Small intestine (tissue), 7 donors: ENCODE results near the gene VRK3. TPM values are rescaled to one million over a fixed set of nuclear protein-coding genes. Genes with fewer than 3 reads are reported as not detected.

Experiments used
- DNase-seq, 2 donors: peaks; one replicate each; pipeline versions ENCODE4 v3.0.0 to v3.0.0-alpha.2; 2013
- FAIRE-seq: peaks from 2 replicates; lab custom pipeline; 2012; peaks lifted over from hg19 to GRCh38; lab: Jason Lieb, UNC
- H3K27ac ChIP-seq, 3 donors: one replicate each; pipeline ENCODE4 v1.5.1; 2013; ENCODE audit warnings: low read length in 2 of 3, mild to moderate bottlenecking in 2 of 3, control low read depth in 1 of 3, inconsistent platforms in 1 of 3, low read depth in 1 of 3, moderate library complexity in 1 of 3
- H3K27me3 ChIP-seq, 3 donors: one replicate each; pipeline ENCODE4 v1.6.1; 2013; ENCODE audit warnings: low read length in 3 of 3, inconsistent platforms in 1 of 3; ENCODE audit not compliant: control insufficient read depth in 3 of 3, insufficient read depth in 3 of 3
- H3K36me3 ChIP-seq, 3 donors: one replicate each; pipeline ENCODE4 v1.6.1; 2013; ENCODE audit warnings: low read length in 3 of 3, inconsistent platforms in 1 of 3, low read depth in 1 of 3, mild to moderate bottlenecking in 1 of 3, moderate library complexity in 1 of 3; ENCODE audit not compliant: control insufficient read depth in 3 of 3, insufficient read depth in 2 of 3
- H3K4me1 ChIP-seq, 3 donors: one replicate each; pipeline ENCODE4 v1.6.1; 2013; ENCODE audit warnings: low read length in 2 of 3, inconsistent platforms in 1 of 3, low read depth in 1 of 3, mild to moderate bottlenecking in 1 of 3, moderate library complexity in 1 of 3; ENCODE audit not compliant: control insufficient read depth in 3 of 3, insufficient read depth in 2 of 3
- H3K4me3 ChIP-seq, 3 donors: one replicate each; pipeline ENCODE4 v1.5.1; 2013; ENCODE audit warnings: low read length in 3 of 3, control low read depth in 1 of 3, inconsistent platforms in 1 of 3, low read depth in 1 of 3, mild to moderate bottlenecking in 1 of 3, moderate library complexity in 1 of 3
- H3K9me3 ChIP-seq, 2 donors: one replicate each; pipeline ENCODE4 v1.6.1; 2013; ENCODE audit warnings: low read depth in 1 of 2, low read length in 1 of 2; ENCODE audit not compliant: control insufficient read depth in 2 of 2, insufficient read depth in 1 of 2
- WGBS, 3 donors: extraction: QIAGEN DNeasy Blood & Tissue Kit; methylation state at CpG; one replicate each; pipeline ENCODE4 v1.1.7; 2013; 5-methylcytosine and 5-hydroxymethylcytosine counted together
- polyA plus RNA-seq, 4 donors: library from polyadenylated mRNA; stranded (reverse) in 3 of 4; unstranded in 1 of 4; fragments of 200-250 nt in 3 of 4; fragments of 120-200 nt in 1 of 4; gene quantifications; one replicate each; pipeline versions ENCODE4 v1.2.1 to v1.2.3, GENCODE V29; 2013
- donor health status: healthy with polysubstance abuse.
- donor health status: control.
- donor health status: control.
- donor health status: Bipolar disorder and iron deficiency.
- donor health status: healthy.

The VRK3 gene
- polyA plus RNA-seq, 4 donors = 39.8 to 63.3 (median 48.9) TPM

DNA sequence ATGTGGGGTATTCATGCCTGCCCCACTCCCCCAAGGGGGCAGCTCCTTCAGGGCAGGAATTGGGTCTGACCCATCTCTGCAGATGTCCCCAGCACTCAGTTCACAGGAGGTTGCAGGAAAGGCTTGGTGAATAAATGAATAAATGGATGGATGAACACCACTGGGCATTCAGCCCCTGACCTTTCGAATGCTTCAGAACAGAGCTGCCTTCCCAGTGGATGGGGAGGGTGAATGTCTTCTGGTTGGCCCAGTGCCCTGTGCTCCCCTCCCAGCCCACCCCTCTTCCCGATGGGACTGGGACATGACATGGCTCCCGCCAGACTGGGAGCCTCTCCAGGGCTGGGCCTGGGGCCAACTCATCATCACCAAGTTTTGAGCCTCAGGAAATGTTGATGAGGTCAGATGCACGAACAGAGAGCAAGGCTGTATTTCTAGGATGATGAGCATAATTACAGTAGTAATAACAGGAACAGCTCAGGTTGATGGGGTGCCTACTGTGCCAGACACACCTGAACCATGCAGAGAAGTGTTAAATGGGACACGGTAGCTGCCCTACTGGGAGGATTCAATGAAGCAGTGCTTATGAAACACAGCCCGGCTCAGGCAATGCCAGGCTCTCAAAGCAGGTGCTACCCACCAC, 25.7 kb downstream of the VRK3 start:
- no peak for DNase-seq
- H3K4me1 ChIP-seq = peaks cover 0 to 2% (median 0%) of the 10 kb centered on the region in 3 donors
- FAIRE-seq = no peak
- no peaks in the 10 kb centered on the region for H3K27me3 ChIP-seq
- H3K9me3 ChIP-seq = no peaks in the 10 kb centered on the region
- no peak overlapping the region for H3K27ac ChIP-seq
- H3K4me3 ChIP-seq = no peak overlapping the region
- H3K36me3 ChIP-seq = peaks cover 16 to 96% (median 45%) of the 10 kb centered on the region in 3 donors
- WGBS, 3 donors = 71 to 89% (median 88%) methylated on average over 6 of the region's 6 CpGs

DNA sequence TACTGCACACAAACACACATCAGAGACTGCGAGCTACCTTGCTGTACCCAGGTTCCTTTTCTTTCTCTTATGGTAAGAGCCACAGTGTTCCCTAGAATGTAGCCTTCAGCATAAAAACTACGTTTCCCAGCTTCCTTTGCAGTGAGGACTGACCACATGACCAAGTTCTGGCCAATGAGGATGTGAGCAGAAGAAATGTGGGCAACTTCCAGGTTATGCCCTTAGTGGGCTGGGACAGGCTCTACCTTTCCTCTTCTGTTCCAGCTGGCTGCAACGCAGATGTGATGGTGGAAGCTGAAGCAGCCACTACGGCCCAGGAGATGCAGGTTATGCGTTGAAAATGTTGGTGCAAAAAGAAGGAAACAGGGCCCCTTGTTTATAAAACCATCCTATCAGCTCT, 27.5 kb downstream of the VRK3 start:
- no peak for FAIRE-seq
- 81 to 90% (median 87%) methylated on average over 5 of the region's 5 CpGs for WGBS, 3 donors
- no peak overlapping the region for H3K4me3 ChIP-seq
- DNase-seq = peak; percentile 31 to 37
- no peaks in the 10 kb centered on the region for H3K9me3 ChIP-seq
- peaks cover 13 to 93% (median 52%) of the 10 kb centered on the region in 3 donors for H3K36me3 ChIP-seq
- no peak overlapping the region for H3K27ac ChIP-seq
- no peaks in the 10 kb centered on the region for H3K4me1 ChIP-seq
- no peaks in the 10 kb centered on the region for H3K27me3 ChIP-seq

DNA sequence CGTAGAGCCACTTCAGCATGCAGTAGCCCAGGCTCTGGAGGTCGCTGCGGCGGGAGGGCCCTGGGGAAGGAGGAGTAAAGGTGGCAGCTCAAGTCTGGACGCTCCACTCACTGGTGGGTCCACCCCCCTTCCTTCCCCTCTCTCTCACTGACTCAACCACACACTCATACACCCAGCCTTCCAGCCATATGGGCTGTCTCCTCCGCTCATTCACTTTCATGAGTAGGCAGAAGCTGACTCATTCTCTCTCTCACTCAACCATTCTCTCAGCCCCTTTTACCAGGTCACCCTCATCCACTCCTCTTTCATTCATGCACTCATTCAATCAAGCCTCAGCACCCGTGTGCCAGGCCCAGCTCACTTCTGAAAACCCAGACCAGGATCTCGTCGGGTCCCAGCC, 36.7 kb downstream of the VRK3 start:
- FAIRE-seq = no peak
- 88 to 92% (median 90%) methylated on average over 9 of the region's 9 CpGs for WGBS, 3 donors

DNA sequence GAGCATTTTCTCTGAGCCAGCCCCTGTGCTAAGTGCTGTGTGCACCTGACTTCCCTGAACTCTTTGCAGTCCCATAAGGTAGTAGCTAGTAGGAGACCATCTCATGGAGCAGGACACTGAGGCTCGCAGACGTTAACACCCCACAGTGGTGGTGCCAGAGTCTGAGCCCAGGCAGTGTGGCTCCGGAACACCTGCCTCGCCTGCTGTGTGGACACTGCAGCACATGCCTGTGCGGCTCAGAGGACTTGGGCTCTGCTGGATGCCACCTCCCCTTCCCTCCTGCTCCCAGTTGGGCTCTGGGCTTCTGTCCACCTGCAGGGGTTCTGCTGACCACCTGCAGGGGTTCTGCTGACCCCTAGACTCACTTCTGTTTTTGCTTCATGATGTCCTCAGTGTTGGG, 37.2 kb downstream of the VRK3 start:
- Histone ChIP-seq H3K27ac (no peak overlapping the region), H3K9me3 (no peaks in the 10 kb centered on the region), H3K4me3 (no peak overlapping the region), H3K27me3 (no peaks in the 10 kb centered on the region), H3K4me1 (peaks cover 0 to 5% (median 0%) of the 10 kb centered on the region in 3 donors), H3K36me3 (peaks cover 11 to 84% (median 28%) of the 10 kb centered on the region in 3 donors)
- WGBS, 3 donors = 97 to 99% (median 99%) methylated on average over 5 of the region's 5 CpGs
- FAIRE-seq (no peak), DNase-seq (no peak)

More for the DNA sequence above, 36.7 kb downstream of the VRK3 start:
- Histone ChIP-seq H3K9me3 (no peaks in the 10 kb centered on the region), H3K36me3 (peaks cover 11 to 81% (median 28%) of the 10 kb centered on the region in 3 donors), H3K27me3 (no peaks in the 10 kb centered on the region), H3K4me1 (peaks cover 0 to under 1% (median 0%) of the 10 kb centered on the region in 3 donors), H3K4me3 (no peak overlapping the region), H3K27ac (no peak overlapping the region)
- DNase-seq = no peak

DNA sequence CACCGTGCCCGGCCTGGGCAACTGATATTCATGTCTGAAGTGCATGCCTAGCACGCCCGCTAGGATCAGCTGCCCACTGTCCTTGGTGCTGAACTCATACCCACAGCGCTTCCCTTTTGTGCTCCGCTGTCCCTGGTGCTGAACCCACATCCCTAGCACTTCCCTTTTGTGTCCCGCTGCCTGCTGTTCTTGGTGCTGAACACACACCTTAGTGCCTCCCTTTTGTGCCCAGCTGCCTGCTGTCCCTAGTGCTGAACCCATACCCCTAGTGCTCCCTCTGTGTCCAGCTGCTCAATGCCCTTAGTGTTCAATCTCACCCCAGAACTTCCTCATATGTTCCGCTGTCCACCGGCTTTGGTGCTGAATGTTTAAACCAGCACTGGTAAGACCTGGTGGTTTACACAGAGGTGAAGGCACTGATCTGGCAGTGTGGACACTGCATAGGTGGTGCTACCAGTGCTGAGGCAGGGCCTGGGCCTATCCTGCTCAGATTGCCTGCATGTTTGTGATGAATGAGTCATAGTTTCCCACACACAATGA, 37.9 kb downstream of the VRK3 start:
- 16 to 43% (median 35%) methylated on average over 8 to 9 of the region's 9 CpGs for WGBS, 3 donors
- FAIRE-seq = no peak
- peaks cover 11 to 77% (median 25%) of the 10 kb centered on the region in 3 donors for H3K36me3 ChIP-seq

DNA sequence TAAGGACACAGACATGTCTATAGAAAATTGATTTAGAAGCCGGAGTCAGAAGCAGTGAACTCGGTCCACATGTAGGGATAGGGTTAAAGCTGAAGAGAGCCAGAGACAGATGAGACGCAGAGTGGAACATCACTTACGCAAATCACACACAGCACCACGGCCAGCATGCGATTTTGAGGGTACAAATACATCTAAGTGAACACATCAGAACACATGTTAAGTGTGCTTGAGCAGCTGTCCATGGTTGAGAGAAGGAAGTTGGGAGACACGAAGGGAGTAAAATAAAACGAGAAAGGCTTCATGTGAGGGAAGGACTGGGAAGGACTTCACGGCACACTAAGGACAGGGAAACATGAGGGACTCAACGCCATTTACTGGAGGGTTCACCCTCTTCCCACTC, 38.8 kb downstream of the VRK3 start:
- WGBS, 3 donors = 94 to 95% (median 95%) methylated on average over 10 of the region's 10 CpGs
- no peak for DNase-seq
- Histone ChIP-seq H3K27me3 (no peaks in the 10 kb centered on the region), H3K27ac (no peak overlapping the region), H3K36me3 (peaks cover 7 to 74% (median 21%) of the 10 kb centered on the region in 3 donors), H3K4me1 (peaks cover 0 to 21% (median 0%) of the 10 kb centered on the region in 3 donors), H3K9me3 (no peaks in the 10 kb centered on the region), H3K4me3 (no peak overlapping the region)
- no peak for FAIRE-seq

More for the DNA sequence above, 37.9 kb downstream of the VRK3 start:
- H3K4me3 ChIP-seq = no peak overlapping the region
- DNase-seq = peak; percentile 80 to 96
- H3K4me1 ChIP-seq = peaks cover 0 to 13% (median 0%) of the 10 kb centered on the region in 3 donors
- H3K27ac ChIP-seq = no peak overlapping the region
- no peaks in the 10 kb centered on the region for H3K9me3 ChIP-seq
- H3K27me3 ChIP-seq = no peaks in the 10 kb centered on the region

DNA sequence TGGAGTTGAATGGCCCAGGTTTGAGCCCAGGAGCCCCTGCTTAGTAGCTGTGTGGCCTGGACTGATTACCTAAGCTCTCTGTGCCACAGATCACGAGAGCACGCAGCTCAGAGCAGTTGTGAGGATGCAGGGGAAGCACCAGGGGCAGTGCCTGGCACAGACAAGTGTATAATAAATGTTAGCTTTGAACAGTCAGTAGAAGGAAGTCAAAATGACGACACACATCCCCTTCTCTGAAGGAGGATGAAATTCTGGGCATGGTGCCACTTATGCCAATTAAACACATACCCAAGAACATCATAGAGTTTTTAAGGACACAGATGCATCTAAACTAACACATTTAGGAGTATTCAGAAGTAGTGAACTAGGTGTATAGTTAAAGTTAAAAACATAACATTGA, 39.3 kb downstream of the VRK3 start:
- no peak for DNase-seq
- Histone ChIP-seq H3K36me3 (peaks cover 5 to 75% (median 17%) of the 10 kb centered on the region in 3 donors), H3K4me1 (peaks cover 0 to 24% (median 0%) of the 10 kb centered on the region in 3 donors), H3K27me3 (no peaks in the 10 kb centered on the region), H3K9me3 (no peaks in the 10 kb centered on the region), H3K4me3 (no peak overlapping the region), H3K27ac (no peak overlapping the region)
- FAIRE-seq = no peak
- WGBS, 3 donors = 86 to 88% (median 87%) methylated on average over 3 of the region's 3 CpGs

DNA sequence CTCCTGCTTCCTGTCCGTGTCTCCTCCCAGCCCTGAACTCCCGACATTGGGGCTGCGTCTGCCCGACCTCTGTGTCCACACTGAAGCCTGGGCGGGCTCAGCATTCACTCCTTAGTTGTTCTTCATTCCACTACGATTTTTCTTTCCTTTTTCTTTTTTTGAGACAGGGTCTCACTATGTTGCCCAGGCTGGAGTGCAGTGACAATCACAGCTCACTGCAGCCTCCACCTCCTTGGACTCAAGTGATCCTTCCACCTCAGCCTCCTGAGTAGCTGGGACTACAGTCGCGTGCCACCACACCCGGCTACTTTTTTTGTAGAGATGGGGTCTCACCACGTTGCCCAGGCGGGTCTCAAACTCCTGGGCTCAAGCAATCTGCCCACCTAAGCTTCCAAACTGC, 40.7 kb downstream of the VRK3 start:
- Histone ChIP-seq H3K9me3 (no peaks in the 10 kb centered on the region), H3K36me3 (peaks cover 2 to 72% (median 15%) of the 10 kb centered on the region in 3 donors), H3K27ac (no peak overlapping the region), H3K27me3 (no peaks in the 10 kb centered on the region), H3K4me1 (peaks cover 0 to 27% (median 0%) of the 10 kb centered on the region in 3 donors), H3K4me3 (no peak overlapping the region)
- no peak for FAIRE-seq
- DNase-seq = no peak
- WGBS, 3 donors = 85 to 93% (median 90%) methylated on average over 11 of the region's 11 CpGs
